Activated CD4-positive, alpha-beta T cell treated with anti-CD3 and anti-CD28 coated beads for 36 hours (primary cell): Measurements from ENCODE around the gene TOR2A. TPM values are rescaled to one million over a fixed set of nuclear protein-coding genes. Genes with fewer than 3 reads are reported as not detected.

ENCODE experiments used
- ATAC-seq: fragments of 200-7000 bp; cut with Tn5 transposase; one replicate; pipeline ENCODE4 v1.10.0; 2021; ENCODE audit warnings: mild to moderate bottlenecking, moderate library complexity
- CTCF ChIA-PET: fragments of 350-600 bp; sonication (Branson Sonifier 250); formaldehyde crosslinking; loops from one replicate; lab custom pipeline; 2021; ENCODE audit warnings: antibody characterized with exemption; lab: Charles Lee
- POLR2A ChIA-PET: fragments of 350-600 bp; sonication (Branson Sonifier 250); formaldehyde crosslinking; loops from one replicate; lab custom pipeline; 2021; ENCODE audit warnings: antibody characterized with exemption, inconsistent platforms; lab: Charles Lee
- DNase-seq: peaks from one replicate; pipeline ENCODE4 v3.0.0-alpha.2; 2020
- H3K27ac Mint-ChIP-seq: one replicate; pipeline ENCODE4 v1.8.0; 2021; ENCODE audit warnings: mixed read lengths
- H3K27me3 Mint-ChIP-seq: one replicate; pipeline ENCODE4 v1.8.0; 2021; ENCODE audit warnings: mixed read lengths
- H3K36me3 Mint-ChIP-seq: one replicate; pipeline ENCODE4 v1.8.0; 2021; ENCODE audit warnings: low read depth, mixed read lengths
- H3K4me1 Mint-ChIP-seq: one replicate; pipeline ENCODE4 v1.8.0; 2021; ENCODE audit warnings: mixed read lengths
- H3K4me3 Mint-ChIP-seq: one replicate; pipeline ENCODE4 v1.8.0; 2021; ENCODE audit warnings: mild to moderate bottlenecking, moderate library complexity, mixed read lengths
- H3K9me3 Mint-ChIP-seq: one replicate; pipeline ENCODE4 v1.8.0; 2021; ENCODE audit warnings: low read depth, mixed read lengths
- intact Hi-C, 2 experiments: fragments of 100-400 bp; cut with DNase I in 1 of 2; cut with micrococcal nuclease in 1 of 2; formaldehyde crosslinking; loops; one replicate each; pipeline versions ENCODE4 v1.14.2 to v1.15.1; 2022 to 2024; cut with DNase I, micrococcal nuclease
- total RNA-seq, 2 experiments: library from RNA; stranded (reverse); gene quantifications; one replicate each; pipeline ENCODE4 v1.2.3, GENCODE V29; 2021

The TOR2A gene
- total RNA-seq, 2 experiments from 2014 or later: 11.3 to 14.0 TPM

DNA sequence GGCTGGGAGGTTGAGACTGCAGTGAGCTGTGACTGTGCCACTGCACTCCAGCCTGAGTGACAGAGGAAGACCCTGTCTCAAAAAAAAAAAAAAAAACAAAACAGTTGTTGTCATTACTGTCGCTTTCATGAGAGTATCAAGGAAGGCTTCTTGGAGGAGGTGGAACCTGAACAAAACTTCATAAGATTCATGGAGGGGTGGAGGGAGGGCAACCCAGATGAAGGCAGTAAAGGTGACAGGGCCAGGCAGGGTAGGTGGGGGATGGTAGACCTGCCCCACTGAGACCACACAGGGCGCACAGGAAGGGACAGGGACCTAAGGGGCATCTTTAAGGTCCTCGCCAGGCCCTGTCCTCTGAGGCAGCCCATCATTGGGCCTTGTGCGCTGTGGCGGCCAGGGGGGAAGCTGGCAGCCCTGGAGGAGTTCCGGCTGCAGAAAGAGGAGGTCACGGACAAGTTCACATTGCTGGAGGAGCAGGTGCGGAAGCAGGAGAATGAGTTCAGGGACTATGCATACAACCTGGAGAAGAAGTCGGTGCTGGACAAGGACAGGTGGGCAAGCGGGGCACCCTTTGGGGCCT, 24.8 kb downstream of the TOR2A start:
- ATAC-seq (no peak), DNase-seq (no peak)
- intact Hi-C loops: no loop called here
- ChIA-PET CTCF (no interaction called here), POLR2A (no interaction called here)
- H3K4me3 Mint-ChIP-seq: no peak overlapping the region
- no peaks in the 10 kb centered on the region for H3K27me3 Mint-ChIP-seq
- H3K27ac Mint-ChIP-seq: no peak overlapping the region
- peaks cover 18% of the 10 kb centered on the region for H3K4me1 Mint-ChIP-seq
- H3K9me3 Mint-ChIP-seq: no peaks in the 10 kb centered on the region
- H3K36me3 Mint-ChIP-seq: peaks cover 5% of the 10 kb centered on the region

DNA sequence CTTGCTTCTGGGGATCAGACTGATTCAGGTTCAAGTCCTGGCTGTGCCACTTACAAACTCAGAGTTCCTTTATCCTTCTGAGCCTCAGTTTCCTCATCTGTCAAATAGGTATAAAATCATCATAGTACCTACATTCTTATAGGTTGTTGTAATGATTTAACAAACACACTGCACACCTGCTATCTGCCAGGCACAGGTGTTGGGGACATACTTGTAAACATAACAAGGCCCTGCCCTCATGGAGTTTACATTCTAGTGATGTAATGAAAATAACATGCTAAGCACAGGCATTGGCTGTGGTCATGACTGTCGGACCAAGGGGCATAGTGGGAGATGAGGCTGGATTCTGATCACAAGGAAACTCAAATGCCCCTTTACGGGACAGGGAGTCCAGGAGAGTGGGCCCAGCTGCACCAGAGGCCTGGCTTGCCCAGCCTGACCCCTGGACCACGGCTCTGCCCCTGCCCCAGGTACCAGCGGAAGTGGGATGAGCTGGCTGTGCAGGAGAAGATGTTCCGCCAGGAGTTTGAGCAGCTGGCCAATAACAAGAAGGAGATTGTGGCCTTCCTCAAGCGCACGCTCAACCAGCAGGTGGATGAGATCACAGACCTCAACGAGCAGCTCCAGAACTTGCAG, 26.0 kb downstream of the TOR2A start:
- CTCF ChIA-PET: no interaction called here
- H3K4me3 Mint-ChIP-seq: no peak overlapping the region
- H3K36me3 Mint-ChIP-seq: peaks cover 5% of the 10 kb centered on the region
- no peaks in the 10 kb centered on the region for H3K27me3 Mint-ChIP-seq
- intact Hi-C loops: no loop called here
- ATAC-seq (no peak), DNase-seq (no peak)
- H3K4me1 Mint-ChIP-seq: peaks cover 14% of the 10 kb centered on the region
- no peak overlapping the region for H3K27ac Mint-ChIP-seq
- no peaks in the 10 kb centered on the region for H3K9me3 Mint-ChIP-seq
- POLR2A ChIA-PET: no interaction called here

- H3K36me3 Mint-ChIP-seq: peaks cover 5% of the 10 kb centered on the region
- H3K4me3 Mint-ChIP-seq: no peak overlapping the region
- POLR2A ChIA-PET: no interaction called here
- H3K27ac Mint-ChIP-seq: no peak overlapping the region
- DNase-seq: peak; percentile 52
- H3K4me1 Mint-ChIP-seq: peaks cover 14% of the 10 kb centered on the region
- H3K27me3 Mint-ChIP-seq: no peaks in the 10 kb centered on the region
- H3K9me3 Mint-ChIP-seq: no peaks in the 10 kb centered on the region
- intact Hi-C loops: no loop called here
- peak; percentile 78 for ATAC-seq
- CTCF ChIA-PET: interaction anchor here (0.7 to 1.3 kb wide), 2 partner anchors 27 to 154 kb away, joined by 3 to 6 read pairs; partner anchors contain the start of gene TOR2A
Observed at GRCh38 chr9:127707766-127708165, 27.3 kb downstream of the TOR2A start.

GRCh38 chr9:127706836-127707241, 28.3 kb downstream of the TOR2A start, which contains the start of gene CFAP157:
TSS of gene CFAP157 (plus strand) at chr9:127706988. CDS start at chr9:127707032, 44 bp downstream.
- DNase-seq (no peak), ATAC-seq (no peak)
- H3K27ac Mint-ChIP-seq: no peak within 1 kb of the TSS
- H3K4me3 Mint-ChIP-seq: no peak within 1 kb of the TSS
- intact Hi-C loops: no loop called here
- ChIA-PET POLR2A (interaction anchor here (0.7 kb wide), 1 partner anchor 14 kb away, joined by 3 read pairs; no protein-coding TSS in a partner anchor), CTCF (no interaction called here)
- no peaks in the 10 kb centered on the region for H3K27me3 Mint-ChIP-seq
- H3K9me3 Mint-ChIP-seq: no peaks in the 10 kb centered on the region
- H3K36me3 Mint-ChIP-seq: peaks cover 2% of the 10 kb centered on the region
- peaks cover 14% of the 10 kb centered on the region for H3K4me1 Mint-ChIP-seq

GRCh38 chr9:127705577-127706379, 29.3 kb downstream of the TOR2A start:
- POLR2A ChIA-PET: no interaction called here

DNA sequence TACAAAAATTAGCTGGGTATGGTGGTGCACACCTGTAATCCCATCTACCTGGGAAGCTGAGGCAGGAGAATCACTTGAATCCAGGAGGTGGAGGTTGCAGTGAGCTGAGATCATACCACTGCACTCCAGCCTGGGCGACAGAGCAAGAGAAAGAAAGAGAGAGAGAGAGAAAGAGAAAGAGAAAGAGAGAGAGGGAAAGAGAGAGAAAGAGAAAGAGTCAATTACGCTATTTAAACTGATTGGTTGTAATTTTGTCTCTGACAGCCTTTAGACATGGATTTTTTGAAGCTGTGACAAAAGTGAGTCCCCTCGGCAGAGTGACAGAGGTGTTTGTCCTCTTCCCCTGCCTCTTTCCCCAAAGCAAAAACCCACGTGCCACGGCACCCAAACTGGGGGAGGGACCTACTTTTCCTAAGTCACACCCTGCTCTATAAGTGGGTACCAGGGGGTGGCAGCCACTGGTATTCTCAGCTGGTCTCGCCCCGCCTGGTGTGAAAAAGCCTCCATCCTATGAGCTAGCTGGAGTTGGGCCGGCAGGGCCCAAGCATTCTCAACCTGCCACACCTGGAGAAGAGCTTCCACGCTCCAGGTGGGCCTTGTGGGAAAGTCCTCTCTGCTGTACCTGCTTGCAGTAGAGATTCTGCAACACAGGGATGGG, 31.7 kb downstream of the TOR2A start:
- Mint-ChIP-seq H3K4me3 (no peak overlapping the region), H3K27me3 (no peaks in the 10 kb centered on the region), H3K27ac (no peak overlapping the region), H3K36me3 (no peaks in the 10 kb centered on the region), H3K4me1 (peaks cover 19% of the 10 kb centered on the region), H3K9me3 (no peaks in the 10 kb centered on the region)
- CTCF ChIA-PET: interaction anchor here (0.7 to 0.8 kb wide), 2 partner anchors 22 to 429 kb away, joined by 3 read pairs; no protein-coding TSS in a partner anchor
- ATAC-seq (no peak), DNase-seq (no peak)
- intact Hi-C loops: no loop called here
- POLR2A ChIA-PET: interaction anchor here (0.6 kb wide), 1 partner anchor 59 kb away, joined by 3 read pairs; no protein-coding TSS in a partner anchor

More at GRCh38 chr9:127705577-127706379, 29.3 kb downstream of the TOR2A start:
- Mint-ChIP-seq H3K4me3 (no peak overlapping the region), H3K4me1 (peaks cover 7% of the 10 kb centered on the region), H3K27me3 (no peaks in the 10 kb centered on the region), H3K9me3 (no peaks in the 10 kb centered on the region), H3K27ac (no peak overlapping the region), H3K36me3 (peaks cover 2% of the 10 kb centered on the region)
- ATAC-seq (no peak), DNase-seq (no peak)
- intact Hi-C loops: no loop called here
- CTCF ChIA-PET: interaction anchor here (1.0 kb wide), 1 partner anchor 180 kb away, joined by 3 read pairs; no protein-coding TSS in a partner anchor

DNA sequence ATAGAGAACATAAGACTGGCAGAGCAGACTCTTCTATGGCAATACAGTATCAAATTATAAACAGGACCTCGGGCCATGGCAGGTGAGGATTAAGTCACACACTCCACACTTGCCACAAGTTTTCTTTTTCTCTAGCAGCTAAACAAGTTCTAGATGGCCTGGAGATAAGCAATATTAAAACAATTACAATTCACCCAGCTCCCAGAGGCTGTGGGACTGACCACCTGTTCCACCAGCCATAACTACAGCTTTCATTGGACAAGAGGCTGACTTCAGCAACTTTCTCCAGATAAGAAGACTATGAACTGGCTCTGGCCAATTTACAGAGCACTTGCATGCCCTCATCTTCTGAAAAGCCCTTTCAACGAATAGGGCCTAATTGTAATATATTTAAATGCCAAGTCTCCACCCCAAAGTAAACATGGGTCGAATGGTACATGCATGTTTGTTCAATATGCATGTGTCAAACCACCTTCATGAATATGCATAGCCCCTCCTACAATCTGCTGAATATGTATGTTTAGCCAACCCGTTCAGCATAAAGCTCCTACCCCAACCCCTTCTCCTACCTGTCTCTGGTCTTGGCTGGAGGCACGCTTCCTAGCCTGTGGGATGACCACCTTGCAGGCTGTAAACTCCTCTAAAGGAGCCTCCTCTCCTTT, 34.4 kb downstream of the TOR2A start:
- no peak for ATAC-seq
- H3K27ac Mint-ChIP-seq: no peak overlapping the region
- DNase-seq: no peak
- intact Hi-C loops: no loop called here
- ChIA-PET CTCF (interaction anchor here (0.6 kb wide), 1 partner anchor 162 kb away, joined by 3 read pairs; no protein-coding TSS in a partner anchor), POLR2A (no interaction called here)
- H3K9me3 Mint-ChIP-seq: no peaks in the 10 kb centered on the region
- no peak overlapping the region for H3K4me3 Mint-ChIP-seq
- H3K36me3 Mint-ChIP-seq: no peaks in the 10 kb centered on the region
- peaks cover 12% of the 10 kb centered on the region for H3K4me1 Mint-ChIP-seq
- no peaks in the 10 kb centered on the region for H3K27me3 Mint-ChIP-seq

GRCh38 chr9:127700140-127700539, 35.0 kb downstream of the TOR2A start:
- no peaks in the 10 kb centered on the region for H3K9me3 Mint-ChIP-seq
- no peaks in the 10 kb centered on the region for H3K36me3 Mint-ChIP-seq
- POLR2A ChIA-PET: no interaction called here
- peaks cover 12% of the 10 kb centered on the region for H3K4me1 Mint-ChIP-seq
- H3K4me3 Mint-ChIP-seq: no peak overlapping the region
- H3K27me3 Mint-ChIP-seq: no peaks in the 10 kb centered on the region
- DNase-seq (no peak), ATAC-seq (no peak)
- CTCF ChIA-PET: interaction anchor here (0.6 to 1.0 kb wide), 2 partner anchors 35 to 162 kb away, joined by 3 to 5 read pairs; partner anchors contain the start of gene TOR2A
- no peak overlapping the region for H3K27ac Mint-ChIP-seq
- intact Hi-C loops: no loop called here

DNA sequence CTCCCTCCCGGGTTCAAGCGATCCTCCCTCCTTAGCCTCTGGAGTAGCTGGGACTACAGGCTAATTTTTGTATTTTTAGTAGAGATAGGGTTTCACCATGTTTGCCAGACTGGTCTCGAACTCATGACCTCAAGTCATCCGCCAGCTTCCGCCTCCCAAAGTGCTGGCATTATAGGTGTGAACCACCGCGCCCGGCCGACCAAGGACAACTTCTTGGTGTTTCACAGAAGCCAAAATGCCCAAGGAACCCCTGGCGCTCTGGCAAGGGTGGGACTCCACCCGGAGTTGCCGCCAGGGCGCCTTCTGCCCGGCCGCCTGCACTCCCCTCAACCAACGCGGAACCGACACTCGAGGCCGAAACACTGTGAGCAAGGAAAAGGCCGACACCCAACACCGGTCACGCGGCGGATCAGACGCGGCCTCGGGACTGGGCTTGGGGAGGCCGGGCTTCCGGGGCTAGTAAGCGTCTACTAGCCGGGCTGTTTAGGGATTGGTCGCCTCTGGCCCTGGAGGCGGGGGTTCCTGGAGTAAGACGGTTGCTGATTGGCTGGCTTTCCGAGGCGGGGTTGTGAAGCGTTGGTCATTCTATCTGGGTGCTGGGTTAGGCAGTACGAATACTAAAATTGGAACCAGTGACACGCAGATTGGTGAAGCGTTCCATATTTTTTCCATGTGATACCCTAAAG, 36.0 kb downstream of the TOR2A start:
- peak overlapping the region; percentile 67 for H3K4me3 Mint-ChIP-seq
- CTCF ChIA-PET: interaction anchor here (0.7 to 1.0 kb wide), 3 partner anchors 36 to 314 kb away, joined by 3 to 5 read pairs (median 3); partner anchors contain the start of gene TOR2A
- POLR2A ChIA-PET: no interaction called here
- ATAC-seq (peak; percentile 100), DNase-seq (peak; percentile 91)
- H3K36me3 Mint-ChIP-seq: no peaks in the 10 kb centered on the region
- no peaks in the 10 kb centered on the region for H3K27me3 Mint-ChIP-seq
- H3K4me1 Mint-ChIP-seq: peaks cover 12% of the 10 kb centered on the region
- peak overlapping the region; percentile 21 for H3K27ac Mint-ChIP-seq
- no peaks in the 10 kb centered on the region for H3K9me3 Mint-ChIP-seq
- intact Hi-C loops: loop anchor here in 1 of 2 experiments (1.0 kb wide), 3 partner anchors 16 to 87 kb away; partner anchors contain the start of genes PTRH1, STXBP1 and TOR2A

GRCh38 chr9:127698386-127698785, 36.7 kb downstream of the TOR2A start:
- ATAC-seq: no peak
- ChIA-PET POLR2A (no interaction called here), CTCF (interaction anchor here (0.7 kb wide), 2 partner anchors 194 to 313 kb away, joined by 3 read pairs; no protein-coding TSS in a partner anchor)
- Mint-ChIP-seq H3K27ac (no peak overlapping the region), H3K36me3 (no peaks in the 10 kb centered on the region), H3K9me3 (no peaks in the 10 kb centered on the region), H3K27me3 (no peaks in the 10 kb centered on the region), H3K4me1 (peaks cover 12% of the 10 kb centered on the region), H3K4me3 (no peak overlapping the region)
- intact Hi-C loops: no loop called here
- DNase-seq: no peak
